ENCODE data around the gene PDAP1. TPM values are rescaled to one million over a fixed set of nuclear protein-coding genes. Genes with fewer than 3 reads are reported as not detected.

The PDAP1 gene
- total and polyA plus RNA-seq, 2 experiments from 2014 or later, result 93.1 to 134 TPM

DNA sequence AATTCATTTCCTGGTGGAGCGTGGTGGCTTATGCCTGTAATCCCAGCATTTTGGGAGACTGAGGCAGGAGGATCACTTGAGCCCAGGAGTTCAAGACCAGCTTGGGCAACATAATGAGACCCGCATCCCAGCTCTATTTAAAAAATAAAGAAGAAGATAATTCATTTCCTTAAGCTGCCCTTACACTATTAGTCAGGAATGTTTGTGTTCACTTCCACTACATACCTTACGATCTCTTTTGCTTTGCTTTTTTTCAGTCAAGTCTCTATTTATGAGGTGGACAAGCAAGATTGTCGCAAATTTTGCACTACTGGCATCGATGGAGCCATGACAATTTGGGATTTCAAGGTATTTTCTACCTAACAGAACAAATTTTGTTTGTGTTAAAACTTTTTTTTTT, 45.1 kb downstream of the PDAP1 start (continued):
- TF ChIP-seq, protein P1, sequence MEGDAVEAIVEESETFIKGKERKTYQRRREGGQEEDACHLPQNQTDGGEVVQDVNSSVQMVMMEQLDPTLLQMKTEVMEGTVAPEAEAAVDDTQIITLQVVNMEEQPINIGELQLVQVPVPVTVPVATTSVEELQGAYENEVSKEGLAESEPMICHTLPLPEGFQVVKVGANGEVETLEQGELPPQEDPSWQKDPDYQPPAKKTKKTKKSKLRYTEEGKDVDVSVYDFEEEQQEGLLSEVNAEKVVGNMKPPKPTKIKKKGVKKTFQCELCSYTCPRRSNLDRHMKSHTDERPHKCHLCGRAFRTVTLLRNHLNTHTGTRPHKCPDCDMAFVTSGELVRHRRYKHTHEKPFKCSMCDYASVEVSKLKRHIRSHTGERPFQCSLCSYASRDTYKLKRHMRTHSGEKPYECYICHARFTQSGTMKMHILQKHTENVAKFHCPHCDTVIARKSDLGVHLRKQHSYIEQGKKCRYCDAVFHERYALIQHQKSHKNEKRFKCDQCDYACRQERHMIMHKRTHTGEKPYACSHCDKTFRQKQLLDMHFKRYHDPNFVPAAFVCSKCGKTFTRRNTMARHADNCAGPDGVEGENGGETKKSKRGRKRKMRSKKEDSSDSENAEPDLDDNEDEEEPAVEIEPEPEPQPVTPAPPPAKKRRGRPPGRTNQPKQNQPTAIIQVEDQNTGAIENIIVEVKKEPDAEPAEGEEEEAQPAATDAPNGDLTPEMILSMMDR (conservative IDR thresholded peaks at IDR 0.05; ENCODE audit: low read depth in 2 of 2), result no peak
- TF ChIP-seq, protein P2, sequence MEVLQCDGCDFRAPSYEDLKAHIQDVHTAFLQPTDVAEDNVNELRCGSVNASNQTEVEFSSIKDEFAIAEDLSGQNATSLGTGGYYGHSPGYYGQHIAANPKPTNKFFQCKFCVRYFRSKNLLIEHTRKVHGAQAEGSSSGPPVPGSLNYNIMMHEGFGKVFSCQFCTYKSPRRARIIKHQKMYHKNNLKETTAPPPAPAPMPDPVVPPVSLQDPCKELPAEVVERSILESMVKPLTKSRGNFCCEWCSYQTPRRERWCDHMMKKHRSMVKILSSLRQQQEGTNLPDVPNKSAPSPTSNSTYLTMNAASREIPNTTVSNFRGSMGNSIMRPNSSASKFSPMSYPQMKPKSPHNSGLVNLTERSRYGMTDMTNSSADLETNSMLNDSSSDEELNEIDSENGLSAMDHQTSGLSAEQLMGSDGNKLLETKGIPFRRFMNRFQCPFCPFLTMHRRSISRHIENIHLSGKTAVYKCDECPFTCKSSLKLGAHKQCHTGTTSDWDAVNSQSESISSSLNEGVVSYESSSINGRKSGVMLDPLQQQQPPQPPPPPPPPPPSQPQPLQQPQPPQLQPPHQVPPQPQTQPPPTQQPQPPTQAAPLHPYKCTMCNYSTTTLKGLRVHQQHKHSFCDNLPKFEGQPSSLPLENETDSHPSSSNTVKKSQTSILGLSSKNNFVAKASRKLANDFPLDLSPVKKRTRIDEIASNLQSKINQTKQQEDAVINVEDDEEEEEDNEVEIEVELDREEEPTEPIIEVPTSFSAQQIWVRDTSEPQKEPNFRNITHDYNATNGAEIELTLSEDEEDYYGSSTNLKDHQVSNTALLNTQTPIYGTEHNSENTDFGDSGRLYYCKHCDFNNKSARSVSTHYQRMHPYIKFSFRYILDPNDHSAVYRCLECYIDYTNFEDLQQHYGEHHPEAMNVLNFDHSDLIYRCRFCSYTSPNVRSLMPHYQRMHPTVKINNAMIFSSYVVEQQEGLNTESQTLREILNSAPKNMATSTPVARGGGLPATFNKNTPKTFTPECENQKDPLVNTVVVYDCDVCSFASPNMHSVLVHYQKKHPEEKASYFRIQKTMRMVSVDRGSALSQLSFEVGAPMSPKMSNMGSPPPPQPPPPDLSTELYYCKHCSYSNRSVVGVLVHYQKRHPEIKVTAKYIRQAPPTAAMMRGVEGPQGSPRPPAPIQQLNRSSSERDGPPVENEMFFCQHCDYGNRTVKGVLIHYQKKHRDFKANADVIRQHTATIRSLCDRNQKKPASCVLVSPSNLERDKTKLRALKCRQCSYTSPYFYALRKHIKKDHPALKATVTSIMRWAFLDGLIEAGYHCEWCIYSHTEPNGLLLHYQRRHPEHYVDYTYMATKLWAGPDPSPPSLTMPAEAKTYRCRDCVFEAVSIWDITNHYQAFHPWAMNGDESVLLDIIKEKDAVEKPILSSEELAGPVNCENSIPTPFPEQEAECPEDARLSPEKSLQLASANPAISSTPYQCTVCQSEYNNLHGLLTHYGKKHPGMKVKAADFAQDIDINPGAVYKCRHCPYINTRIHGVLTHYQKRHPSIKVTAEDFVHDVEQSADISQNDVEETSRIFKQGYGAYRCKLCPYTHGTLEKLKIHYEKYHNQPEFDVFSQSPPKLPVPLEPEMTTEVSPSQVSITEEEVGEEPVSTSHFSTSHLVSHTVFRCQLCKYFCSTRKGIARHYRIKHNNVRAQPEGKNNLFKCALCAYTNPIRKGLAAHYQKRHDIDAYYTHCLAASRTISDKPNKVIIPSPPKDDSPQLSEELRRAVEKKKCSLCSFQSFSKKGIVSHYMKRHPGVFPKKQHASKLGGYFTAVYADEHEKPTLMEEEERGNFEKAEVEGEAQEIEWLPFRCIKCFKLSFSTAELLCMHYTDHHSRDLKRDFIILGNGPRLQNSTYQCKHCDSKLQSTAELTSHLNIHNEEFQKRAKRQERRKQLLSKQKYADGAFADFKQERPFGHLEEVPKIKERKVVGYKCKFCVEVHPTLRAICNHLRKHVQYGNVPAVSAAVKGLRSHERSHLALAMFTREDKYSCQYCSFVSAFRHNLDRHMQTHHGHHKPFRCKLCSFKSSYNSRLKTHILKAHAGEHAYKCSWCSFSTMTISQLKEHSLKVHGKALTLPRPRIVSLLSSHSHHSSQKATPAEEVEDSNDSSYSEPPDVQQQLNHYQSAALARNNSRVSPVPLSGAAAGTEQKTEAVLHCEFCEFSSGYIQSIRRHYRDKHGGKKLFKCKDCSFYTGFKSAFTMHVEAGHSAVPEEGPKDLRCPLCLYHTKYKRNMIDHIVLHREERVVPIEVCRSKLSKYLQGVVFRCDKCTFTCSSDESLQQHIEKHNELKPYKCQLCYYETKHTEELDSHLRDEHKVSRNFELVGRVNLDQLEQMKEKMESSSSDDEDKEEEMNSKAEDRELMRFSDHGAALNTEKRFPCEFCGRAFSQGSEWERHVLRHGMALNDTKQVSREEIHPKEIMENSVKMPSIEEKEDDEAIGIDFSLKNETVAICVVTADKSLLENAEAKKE (CRISPR knock-in tag; IDR thresholded peaks at IDR 0.05), result no peak

GRCh38 chr7:99362801-99363200, 45.6 kb downstream of the PDAP1 start:
- no peak for DNase-seq (ENCODE audit: low spot score)
- ATAC-seq, result no peak
- Histone ChIP-seq H3K36me3 (ENCODE audit: insufficient read depth) (peaks cover 23% of the 10 kb centered on the region), H3F3A (replicated peaks; ENCODE audit: low read depth) (0 out of 2 replicates have a peak, but pooled peaks cover 6% of the 10 kb centered on the region), H4K20me1 (replicated peaks; ENCODE audit: insufficient read depth) (0 out of 2 replicates have a peak, but pooled peaks cover 5% of the 10 kb centered on the region), H3K9me2 (ENCODE audit: insufficient read depth) (no peaks in the 10 kb centered on the region), H3K79me2 (replicated peaks; ENCODE audit: insufficient read depth) (no peaks in the 10 kb centered on the region), H3K27me3 (ENCODE audit: insufficient read depth) (no peaks in the 10 kb centered on the region), H3K4me3 (no peak overlapping the region), H2AFZ (no peak overlapping the region), H3K4me1 (ENCODE audit: insufficient read depth) (peaks cover 5% of the 10 kb centered on the region), H3K4me2 (no peak overlapping the region), H3K27ac (ENCODE audit: low read depth) (no peak overlapping the region; the same call in 1 of the 2 replicates)
- peaks cover 57% of the 10 kb centered on the region for H3K36me3 Mint-ChIP-seq (ENCODE audit: low read depth)
- H3K9me3 Mint-ChIP-seq, result no peaks in the 10 kb centered on the region
- no peak overlapping the region for H3K4me3 Mint-ChIP-seq
- H3K27me3 Mint-ChIP-seq (ENCODE audit: insufficient read depth, low read depth, poor library complexity), result peaks cover 8% of the 10 kb centered on the region
- no peak for TF ChIP-seq ZNF114 (CRISPR knock-in tag; IDR thresholded peaks at IDR 0.05)
- TF ChIP-seq STAT1 (IDR thresholded peaks at IDR 0.05; ENCODE audit: unreplicated experiment), result no peak
- TF ChIP-seq POLR2AphosphoS5 (IDR thresholded peaks at IDR 0.05; ENCODE audit: low read depth), result no peak
- TF ChIP-seq, protein P3, sequence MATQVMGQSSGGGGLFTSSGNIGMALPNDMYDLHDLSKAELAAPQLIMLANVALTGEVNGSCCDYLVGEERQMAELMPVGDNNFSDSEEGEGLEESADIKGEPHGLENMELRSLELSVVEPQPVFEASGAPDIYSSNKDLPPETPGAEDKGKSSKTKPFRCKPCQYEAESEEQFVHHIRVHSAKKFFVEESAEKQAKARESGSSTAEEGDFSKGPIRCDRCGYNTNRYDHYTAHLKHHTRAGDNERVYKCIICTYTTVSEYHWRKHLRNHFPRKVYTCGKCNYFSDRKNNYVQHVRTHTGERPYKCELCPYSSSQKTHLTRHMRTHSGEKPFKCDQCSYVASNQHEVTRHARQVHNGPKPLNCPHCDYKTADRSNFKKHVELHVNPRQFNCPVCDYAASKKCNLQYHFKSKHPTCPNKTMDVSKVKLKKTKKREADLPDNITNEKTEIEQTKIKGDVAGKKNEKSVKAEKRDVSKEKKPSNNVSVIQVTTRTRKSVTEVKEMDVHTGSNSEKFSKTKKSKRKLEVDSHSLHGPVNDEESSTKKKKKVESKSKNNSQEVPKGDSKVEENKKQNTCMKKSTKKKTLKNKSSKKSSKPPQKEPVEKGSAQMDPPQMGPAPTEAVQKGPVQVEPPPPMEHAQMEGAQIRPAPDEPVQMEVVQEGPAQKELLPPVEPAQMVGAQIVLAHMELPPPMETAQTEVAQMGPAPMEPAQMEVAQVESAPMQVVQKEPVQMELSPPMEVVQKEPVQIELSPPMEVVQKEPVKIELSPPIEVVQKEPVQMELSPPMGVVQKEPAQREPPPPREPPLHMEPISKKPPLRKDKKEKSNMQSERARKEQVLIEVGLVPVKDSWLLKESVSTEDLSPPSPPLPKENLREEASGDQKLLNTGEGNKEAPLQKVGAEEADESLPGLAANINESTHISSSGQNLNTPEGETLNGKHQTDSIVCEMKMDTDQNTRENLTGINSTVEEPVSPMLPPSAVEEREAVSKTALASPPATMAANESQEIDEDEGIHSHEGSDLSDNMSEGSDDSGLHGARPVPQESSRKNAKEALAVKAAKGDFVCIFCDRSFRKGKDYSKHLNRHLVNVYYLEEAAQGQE (IDR thresholded peaks at IDR 0.05; ENCODE audit: unreplicated experiment), result no peak
- no peak for TF ChIP-seq NANOG (IDR thresholded peaks at IDR 0.05; ENCODE audit: borderline replicate concordance)
- TF ChIP-seq, protein P4, sequence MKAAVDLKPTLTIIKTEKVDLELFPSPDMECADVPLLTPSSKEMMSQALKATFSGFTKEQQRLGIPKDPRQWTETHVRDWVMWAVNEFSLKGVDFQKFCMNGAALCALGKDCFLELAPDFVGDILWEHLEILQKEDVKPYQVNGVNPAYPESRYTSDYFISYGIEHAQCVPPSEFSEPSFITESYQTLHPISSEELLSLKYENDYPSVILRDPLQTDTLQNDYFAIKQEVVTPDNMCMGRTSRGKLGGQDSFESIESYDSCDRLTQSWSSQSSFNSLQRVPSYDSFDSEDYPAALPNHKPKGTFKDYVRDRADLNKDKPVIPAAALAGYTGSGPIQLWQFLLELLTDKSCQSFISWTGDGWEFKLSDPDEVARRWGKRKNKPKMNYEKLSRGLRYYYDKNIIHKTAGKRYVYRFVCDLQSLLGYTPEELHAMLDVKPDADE (IDR thresholded peaks at IDR 0.05), result no peak
- TF ChIP-seq EZH2phosphoT487 (IDR thresholded peaks at IDR 0.05; ENCODE audit: unreplicated experiment), result no peak
- no peak for TF ChIP-seq CREB1 (CRISPR knock-in tag; IDR thresholded peaks at IDR 0.05; ENCODE audit: low read depth)
- TF ChIP-seq EZH2 (IDR thresholded peaks at IDR 0.05; ENCODE audit: low read depth, unreplicated experiment), result no peak
- H3K4me1 Mint-ChIP-seq, result peaks cover 22% of the 10 kb centered on the region
- H3K27ac Mint-ChIP-seq, result no peak overlapping the region
